Thymus (tissue), 11 donors: ENCODE results near the gene CDH15. TPM values are rescaled to one million over a fixed set of nuclear protein-coding genes. Genes with fewer than 3 reads are reported as not detected.
"Not testable (repeated sequence)": the region's sequence is repeated elsewhere in the genome, so short reads cannot be mapped to it uniquely, and the experiment has no call there.

Experiments
- DNase-seq, 9 donors: peaks; one replicate each; pipeline ENCODE4 v3.0.0-alpha.2; 2013; ENCODE audit warnings: low spot score in 9 of 9, low read depth in 6 of 9, missing footprints in 1 of 9
- H3K27ac ChIP-seq, 2 donors: one replicate each; pipeline ENCODE4 v1.5.1; 2013; ENCODE audit warnings: control low read depth in 1 of 2, low read depth in 1 of 2, low read length in 1 of 2, mild to moderate bottlenecking in 1 of 2, moderate library complexity in 1 of 2
- H3K27me3 ChIP-seq, 2 donors: one replicate each; pipeline ENCODE4 v1.5.1; 2013; ENCODE audit warnings: low read length in 1 of 2; ENCODE audit not compliant: control insufficient read depth in 2 of 2, insufficient read depth in 1 of 2
- H3K36me3 ChIP-seq, 2 donors: one replicate each; pipeline ENCODE4 v1.5.1; 2013; ENCODE audit warnings: low read length in 1 of 2, mild to moderate bottlenecking in 1 of 2, moderate library complexity in 1 of 2; ENCODE audit not compliant: control insufficient read depth in 2 of 2, insufficient read depth in 2 of 2
- H3K4me1 ChIP-seq, 2 donors: one replicate each; pipeline ENCODE4 v1.5.1; 2013; ENCODE audit warnings: low read length in 2 of 2; ENCODE audit not compliant: control insufficient read depth in 2 of 2, insufficient read depth in 2 of 2
- H3K4me3 ChIP-seq, 2 donors: one replicate each; pipeline ENCODE4 v1.5.1; 2013; ENCODE audit warnings: low read length in 2 of 2, control low read depth in 1 of 2, mild to moderate bottlenecking in 1 of 2
- H3K9me3 ChIP-seq, 2 donors: one replicate each; pipeline ENCODE4 v1.5.1; 2013; ENCODE audit warnings: low read length in 1 of 2, mild to moderate bottlenecking in 1 of 2; ENCODE audit not compliant: control insufficient read depth in 2 of 2, insufficient read depth in 1 of 2
- WGBS: extraction: QIAGEN DNeasy Blood & Tissue Kit; methylation state at CpG from one replicate; pipeline ENCODE4 v1.1.7; 2013; 5-methylcytosine and 5-hydroxymethylcytosine counted together
- polyA plus RNA-seq: library from polyadenylated mRNA; stranded (reverse); fragments of 200-250 nt; gene quantifications from one replicate; pipeline ENCODE4 v1.2.3, GENCODE V29; 2013
- total RNA-seq: library from RNA; stranded (reverse); fragments of 120-200 nt; gene quantifications from one replicate; pipeline ENCODE4 v1.2.4, GENCODE V29; 2013
- donor health status: healthy.

Gene CDH15
- total and polyA plus RNA-seq, 2 donors, result 0.19 to 0.23 TPM

DNA sequence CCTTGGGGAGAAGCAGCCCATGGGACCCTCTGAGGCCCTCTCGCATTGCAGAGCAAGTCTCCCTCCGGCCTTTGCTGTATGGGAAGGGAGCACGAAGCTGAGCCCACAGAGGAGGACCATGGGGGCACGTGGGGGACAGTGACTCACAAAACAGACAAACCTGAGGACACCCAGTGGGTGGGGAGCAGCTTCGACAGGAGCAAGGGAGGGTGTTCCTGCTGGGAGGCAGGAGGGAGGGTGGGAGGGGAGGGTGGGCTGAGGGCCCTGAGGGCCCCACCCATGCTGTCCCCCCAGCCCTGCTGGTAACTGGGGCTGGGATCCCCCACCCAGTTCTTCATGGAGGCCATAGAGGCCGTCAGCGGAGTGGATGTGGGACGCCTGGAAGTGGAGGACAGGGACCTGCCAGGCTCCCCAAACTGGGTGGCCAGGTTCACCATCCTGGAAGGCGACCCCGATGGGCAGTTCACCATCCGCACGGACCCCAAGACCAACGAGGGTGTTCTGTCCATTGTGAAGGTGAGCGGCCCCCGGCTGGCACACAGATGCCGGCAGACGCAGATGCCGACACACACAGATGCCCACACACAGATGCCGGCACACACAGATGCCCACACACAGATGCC lies 16.3 kb downstream of the CDH15 start:
- Histone ChIP-seq H3K4me3 (no peak overlapping the region), H3K36me3 (no peaks in the 10 kb centered on the region), H3K27ac (no peak overlapping the region), H3K9me3 (peaks cover 1 to 5% of the 10 kb centered on the region in 2 donors), H3K27me3 (peaks cover 16 to 58% of the 10 kb centered on the region in 2 donors), H3K4me1 (no peaks in the 10 kb centered on the region)
- WGBS, result 76% methylated on average over 19 of the region's 19 CpGs
- DNase-seq, result no peak

DNA sequence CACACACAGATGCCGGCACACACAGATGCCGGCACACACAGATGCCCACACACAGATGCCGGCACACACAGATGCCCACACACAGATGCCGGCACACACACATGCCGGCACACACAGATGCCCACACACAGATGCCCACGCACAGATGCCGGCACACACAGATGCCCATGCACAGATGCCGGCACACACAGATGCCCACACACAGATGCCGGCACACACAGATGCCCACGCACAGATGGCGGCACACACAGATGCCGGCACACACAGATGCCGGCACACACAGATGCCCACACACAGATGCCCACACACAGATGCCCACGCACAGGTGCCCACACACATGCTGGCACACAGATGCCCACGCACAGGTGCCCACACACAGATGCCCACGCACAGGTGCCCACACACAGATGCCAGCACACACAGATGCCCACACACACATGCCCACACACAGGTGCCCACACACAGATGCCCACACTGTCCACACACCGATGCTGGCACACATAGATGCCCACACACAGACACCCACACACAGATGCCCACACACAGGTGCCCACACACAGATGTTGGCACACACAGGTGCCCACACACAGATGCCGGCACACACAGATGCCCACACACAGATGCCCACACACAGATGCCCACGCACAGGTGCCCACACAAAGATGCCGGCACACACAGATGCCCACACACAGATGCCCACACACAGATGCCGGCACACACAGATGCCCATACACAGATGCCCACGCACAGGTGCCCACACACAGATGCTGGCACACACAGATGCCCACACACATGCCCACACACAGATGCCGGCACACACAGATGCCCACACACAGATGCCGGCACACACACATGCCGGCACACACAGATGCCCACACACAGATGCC lies 17.2 kb downstream of the CDH15 start:
- H3K27ac ChIP-seq, DNase-seq, H3K36me3 ChIP-seq, H3K4me3 ChIP-seq, H3K4me1 ChIP-seq, H3K9me3 ChIP-seq: not testable (repeated sequence)
- WGBS, result 97% methylated on average over 25 of the region's 25 CpGs
- peaks cover 21 to 57% of the 10 kb centered on the region in 2 donors for H3K27me3 ChIP-seq

- Histone ChIP-seq H3K27me3 (peaks cover 23 to 57% of the 10 kb centered on the region in 2 donors), H3K4me3 (no peak overlapping the region), H3K36me3 (no peaks in the 10 kb centered on the region), H3K4me1 (no peaks in the 10 kb centered on the region), H3K9me3 (peaks cover 1 to 5% of the 10 kb centered on the region in 2 donors), H3K27ac (no peak overlapping the region)
- 73% methylated on average over 14 of the region's 14 CpGs for WGBS
- DNase-seq, result no peak
Measured at GRCh38 chr16:89189358-89190025, 17.9 kb downstream of the CDH15 start.

GRCh38 chr16:89190150-89190958 lies 18.8 kb downstream of the CDH15 start:
- H3K36me3 ChIP-seq, result no peaks in the 10 kb centered on the region
- H3K27me3 ChIP-seq, result peaks cover 23 to 57% of the 10 kb centered on the region in 2 donors
- peaks cover 1 to 5% of the 10 kb centered on the region in 2 donors for H3K9me3 ChIP-seq
- no peaks in the 10 kb centered on the region for H3K4me1 ChIP-seq
- no peak overlapping the region for H3K27ac ChIP-seq
- WGBS, result 77% methylated on average over 28 of the region's 28 CpGs
- no peak overlapping the region for H3K4me3 ChIP-seq
- DNase-seq, result no peak

GRCh38 chr16:89191033-89191900 lies 19.7 kb downstream of the CDH15 start:
- H3K4me3 ChIP-seq, result peak overlapping the region in 1 of 2 donors; percentile 27

GRCh38 chr16:89191901-89192185 lies 20.3 kb downstream of the CDH15 start:
- Histone ChIP-seq H3K27me3 (peaks cover 23 to 62% of the 10 kb centered on the region in 2 donors), H3K27ac (no peak overlapping the region), H3K4me3 (peak overlapping the region in 1 of 2 donors; percentile 27), H3K36me3 (no peaks in the 10 kb centered on the region), H3K4me1 (no peaks in the 10 kb centered on the region), H3K9me3 (peaks cover 0 to 1% of the 10 kb centered on the region in 2 donors)
- 4% methylated on average over 19 of the region's 19 CpGs for WGBS
- no peak for DNase-seq

More at GRCh38 chr16:89191033-89191900, 19.7 kb downstream of the CDH15 start:
- H3K27ac ChIP-seq, result no peak overlapping the region
- no peaks in the 10 kb centered on the region for H3K4me1 ChIP-seq
- peaks cover 23 to 62% of the 10 kb centered on the region in 2 donors for H3K27me3 ChIP-seq
- DNase-seq, result no peak
- H3K36me3 ChIP-seq, result no peaks in the 10 kb centered on the region
- WGBS, result 75% methylated on average over 44 of the region's 44 CpGs
- H3K9me3 ChIP-seq, result peaks cover 0 to 1% of the 10 kb centered on the region in 2 donors

- peak overlapping the region in 1 of 2 donors; percentile 27 for H3K4me3 ChIP-seq
- not testable (repeated sequence) for H3K27ac ChIP-seq, H3K36me3 ChIP-seq, H3K4me1 ChIP-seq, H3K9me3 ChIP-seq
- WGBS, result 3% methylated on average over 63 of the region's 63 CpGs
- H3K27me3 ChIP-seq, result peaks cover 23 to 67% of the 10 kb centered on the region in 2 donors
- DNase-seq, result peak in 4 of 9 donors; percentile 42 to 81 (median 62)
Measured at GRCh38 chr16:89192186-89192955, 20.8 kb downstream of the CDH15 start.
